IMR-90 (cell line): ENCODE data around the gene ACACA. TPM values are rescaled to one million over a fixed set of nuclear protein-coding genes. Genes with fewer than 3 reads are reported as not detected.

Source experiments
- ATAC-seq: fragments of 200-7000 bp; cut with Tn5 transposase; 2 replicates; pipeline ENCODE4 v1.9.1; 2020; ENCODE audit warnings: low read depth, mild to moderate bottlenecking, moderate library complexity
- BruUV-seq: library from RNA; stranded (reverse); fragments of 400-500 nt; replicated peaks from 2 replicates; lab custom pipeline; 2021; lab: Mats Ljungman, UMichigan
- CTCF ChIA-PET: fragments of 300-600 bp; formaldehyde crosslinking; extraction: SDS; loops from one replicate; lab custom pipeline; 2021; ENCODE audit warnings: antibody characterized with exemption; lab: Yijun Ruan, JAX
- POLR2A ChIA-PET: fragments of 300-600 bp; sonication (Branson Sonifier 250); formaldehyde crosslinking; loops from one replicate; lab custom pipeline; 2022; ENCODE audit warnings: antibody characterized with exemption; ENCODE audit not compliant: unreplicated experiment; lab: Charles Lee
- DNase-seq: peaks from one replicate; pipeline ENCODE4 v3.0.0; 2013
- H2AFZ ChIP-seq: replicated peaks from 2 replicates; pipeline ENCODE3; 2013; ENCODE audit warnings: low read length, mild to moderate bottlenecking; ENCODE audit not compliant: poor library complexity
- H2AK5ac ChIP-seq: 2 replicates; pipeline ENCODE4 v1.6.1; 2013; ENCODE audit warnings: low read depth, low read length, inconsistent platforms
- H2AK9ac ChIP-seq: replicated peaks from 2 replicates; pipeline ENCODE3; 2013; ENCODE audit warnings: mild to moderate bottlenecking, low read depth, low read length, moderate library complexity; ENCODE audit not compliant: poor library complexity
- H2BK120ac ChIP-seq: 2 replicates; pipeline ENCODE4 v1.6.1; 2013; ENCODE audit warnings: low read depth, low read length, inconsistent platforms
- H2BK15ac ChIP-seq: 3 replicates; pipeline ENCODE4 v1.6.1; 2013; ENCODE audit warnings: low read depth, low read length, inconsistent platforms
- H2BK20ac ChIP-seq: 2 replicates; pipeline ENCODE4 v1.6.1; 2013; ENCODE audit warnings: low read depth, mild to moderate bottlenecking, inconsistent platforms, low read length, moderate library complexity
- H2BK5ac ChIP-seq: 2 replicates; pipeline ENCODE4 v1.6.1; 2013; ENCODE audit warnings: mild to moderate bottlenecking, low read depth, low read length, inconsistent platforms; ENCODE audit not compliant: poor library complexity, severe bottlenecking
- H3K14ac ChIP-seq: replicated peaks from 2 replicates; pipeline ENCODE4 v1.6.1; 2013; ENCODE audit warnings: low read depth, low read length, inconsistent platforms
- H3K18ac ChIP-seq: 2 replicates; pipeline ENCODE4 v1.6.1; 2013; ENCODE audit warnings: low read depth, low read length, control low read depth
- H3K23ac ChIP-seq: 2 replicates; pipeline ENCODE4 v1.6.1; 2013; ENCODE audit warnings: low read depth, low read length, inconsistent platforms
- H3K27ac ChIP-seq: 2 replicates; pipeline ENCODE4 v1.5.1; 2013; ENCODE audit warnings: mild to moderate bottlenecking, control low read depth, low read length; ENCODE audit not compliant: insufficient read depth
- H3K27me3 ChIP-seq: 2 replicates; pipeline ENCODE4 v1.6.1; 2013; ENCODE audit warnings: low read length; ENCODE audit not compliant: control insufficient read depth, insufficient read depth
- H3K36me3 ChIP-seq: 2 replicates; pipeline ENCODE4 v1.6.1; 2013; ENCODE audit warnings: low read length, mixed read lengths; ENCODE audit not compliant: control insufficient read depth, insufficient read depth
- H3K4ac ChIP-seq: 2 replicates; pipeline ENCODE4 v1.6.1; 2013; ENCODE audit warnings: low read depth, low read length, inconsistent platforms
- H3K4me1 ChIP-seq: 2 replicates; pipeline ENCODE4 v1.6.1; 2013; ENCODE audit warnings: low read length, mixed read lengths; ENCODE audit not compliant: control insufficient read depth, insufficient read depth
- H3K4me2 ChIP-seq: 2 replicates; pipeline ENCODE4 v1.6.1; 2013; ENCODE audit warnings: low read depth, mild to moderate bottlenecking, control low read depth, low read length, moderate library complexity
- H3K4me3 ChIP-seq: 2 replicates; pipeline ENCODE4 v1.5.1; 2013; ENCODE audit warnings: low read depth, mild to moderate bottlenecking, control low read depth, low read length, moderate library complexity; ENCODE audit not compliant: insufficient read depth
- H3K56ac ChIP-seq: 2 replicates; pipeline ENCODE4 v1.6.1; 2013; ENCODE audit warnings: low read length, inconsistent platforms; ENCODE audit not compliant: insufficient read depth; ENCODE audit errors: extremely low read depth
- H3K79me1 ChIP-seq, 2 experiments: 2 replicates each; pipeline ENCODE4 v1.6.1; 2013; ENCODE audit warnings: low read length in 2 of 2, inconsistent platforms in 1 of 2, low read depth in 1 of 2
- H3K9ac ChIP-seq: 2 replicates; pipeline ENCODE4 v1.6.1; 2013; ENCODE audit warnings: low read depth, low read length, control low read depth
- H3K9me1 ChIP-seq: 2 replicates; pipeline ENCODE4 v1.6.1; 2013; ENCODE audit warnings: low read length, inconsistent platforms; ENCODE audit not compliant: insufficient read depth
- H3K9me3 ChIP-seq: 2 replicates; pipeline ENCODE4 v1.6.1; 2013; ENCODE audit warnings: low read length; ENCODE audit not compliant: control insufficient read depth, insufficient read depth
- H4K20me1 ChIP-seq: 2 replicates; pipeline ENCODE4 v1.6.1; 2013; ENCODE audit warnings: low read length, inconsistent platforms; ENCODE audit not compliant: insufficient read depth
- H4K5ac ChIP-seq: 2 replicates; pipeline ENCODE4 v1.6.1; 2013; ENCODE audit warnings: mild to moderate bottlenecking, low read depth, low read length, control low read depth
- H4K8ac ChIP-seq, 2 experiments: 2 replicates each; pipeline ENCODE4 v1.6.1; 2013; ENCODE audit warnings: low read depth in 2 of 2, low read length in 2 of 2, control low read depth in 1 of 2, inconsistent platforms in 1 of 2
- H4K91ac ChIP-seq: 2 replicates; pipeline ENCODE4 v1.6.1; 2013; ENCODE audit warnings: low read depth, low read length, inconsistent platforms; ENCODE audit not compliant: insufficient read depth
- BHLHE40 ChIP-seq: fragments of 150-350 bp; IDR thresholded peaks from 2 replicates; pipeline ENCODE4 v1.6.1; 2016; ENCODE audit warnings: mild to moderate bottlenecking, low read depth, low read length
- CEBPB ChIP-seq: IDR thresholded peaks from 2 replicates; pipeline ENCODE4 v1.6.1; 2012; ENCODE audit warnings: low read depth, low read length, improper control_type of control experiment
- MXI1 ChIP-seq: IDR thresholded peaks from 2 replicates; pipeline ENCODE4 v1.6.1; 2012; ENCODE audit warnings: low read depth, mild to moderate bottlenecking, low read length, moderate library complexity, borderline replicate concordance
- NFE2L2 ChIP-seq: fragments of 150-350 bp; IDR thresholded peaks from 2 replicates; pipeline ENCODE4 v1.6.1; 2016; ENCODE audit warnings: low read depth, mild to moderate bottlenecking, low read length
- POLR2A ChIP-seq: IDR thresholded peaks from 2 replicates; pipeline ENCODE4 v1.6.1; 2012; ENCODE audit warnings: mild to moderate bottlenecking, low read depth, low read length
- RCOR1 ChIP-seq: IDR thresholded peaks from 2 replicates; pipeline ENCODE4 v1.6.1; 2012; ENCODE audit warnings: mild to moderate bottlenecking, low read length, improper control_type of control experiment; ENCODE audit not compliant: insufficient replicate concordance
- WGBS, 2 experiments: methylation state at CpG; one replicate each; pipeline versions ENCODE4 v1.1.5 to v1.1.7; 2013; ENCODE audit warnings: missing lambda C conversion rate in 2 of 2; ENCODE audit not compliant: insufficient read length in 1 of 2; ENCODE audit errors: extremely low coverage in 2 of 2; 5-methylcytosine and 5-hydroxymethylcytosine counted together
- dilution Hi-C: fragments of 300-500 bp; cut with HindIII; formaldehyde crosslinking; loops from one replicate; pipeline ENCODE4 v1.14.3; 2018; ENCODE audit warnings: low sequenced_read_pairs; ENCODE audit not compliant: unreplicated experiment
- in situ Hi-C: fragments of 300-500 bp; cut with MboI; formaldehyde crosslinking; loops from 3 replicates; pipeline ENCODE4 v1.14.3; 2019; ENCODE audit warnings: low sequenced_read_pairs, inconsistent platforms, mixed read lengths
- intact Hi-C: fragments of 100-400 bp; cut with micrococcal nuclease; formaldehyde crosslinking; loops from 2 replicates; pipeline ENCODE4 v1.10.0; 2022
- polyA plus RNA-seq, 3 experiments: library from polyadenylated mRNA; depleted of rRNA; stranded (reverse); fragments of >200 nt; gene quantifications; 2 replicates each; pipeline ENCODE4 v1.2.3, GENCODE V29; 2012; ENCODE audit warnings: low replicate concordance in 1 of 3
- total RNA-seq: library from RNA; depleted of rRNA; stranded (reverse); fragments of >200 nt; gene quantifications from 2 replicates; pipeline ENCODE4 v1.2.3, GENCODE V29; 2012
- TF ChIP-seq, protein P1 (sequence below): fragments of 150-350 bp; IDR thresholded peaks from 2 replicates; pipeline ENCODE4 v1.6.1; 2017; ENCODE audit warnings: mild to moderate bottlenecking, antibody characterized with exemption, low read length, low read depth
- TF ChIP-seq, protein P2 (sequence below): fragments of 150-350 bp; IDR thresholded peaks from 2 replicates; pipeline ENCODE4 v1.6.1; 2016; ENCODE audit warnings: low read depth, mild to moderate bottlenecking, low read length, moderate library complexity, borderline replicate concordance

Gene ACACA
- total and polyA plus RNA-seq, 2 of the 4 experiments (the other 2 are of a cell fraction), result 21.3 to 39.1 TPM

DNA sequence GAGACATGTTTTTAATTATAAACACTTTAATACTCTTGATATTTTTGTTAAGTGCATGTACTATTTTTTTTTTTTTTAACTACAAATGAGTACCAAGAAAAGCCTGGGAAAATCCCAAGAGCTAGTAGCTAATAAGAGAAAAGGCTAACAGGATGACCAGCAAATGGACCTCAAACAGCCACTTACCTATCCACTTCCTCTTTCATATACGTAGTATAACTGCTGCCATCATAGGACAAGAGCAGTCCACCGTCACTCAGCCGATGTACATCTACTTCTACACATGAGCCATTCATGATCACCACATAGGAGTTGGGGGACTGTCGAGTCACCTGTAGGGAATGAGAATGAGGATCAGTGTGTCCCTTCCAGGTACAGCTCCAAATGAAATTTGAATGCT, 158.8 kb downstream of the ACACA start:
- Histone ChIP-seq H3K4me3 (no peak overlapping the region), H4K20me1 (no peaks in the 10 kb centered on the region), H4K91ac (no peak overlapping the region), H3K36me3 (peaks cover 38% of the 10 kb centered on the region), H3K27me3 (no peaks in the 10 kb centered on the region), H3K27ac (no peak overlapping the region), H2BK15ac (no peak overlapping the region), H3K4ac (no peak overlapping the region), H2BK120ac (no peak overlapping the region), H2BK5ac (no peak overlapping the region), H3K9me3 (no peaks in the 10 kb centered on the region), H3K23ac (no peak overlapping the region), H3K79me1 (no peaks in the 10 kb centered on the region), H3K18ac (no peak overlapping the region), H4K5ac (no peak overlapping the region), H3K9ac (no peak overlapping the region), H2AK9ac (no peak overlapping the region), H2AFZ (no peak overlapping the region), H3K4me1 (no peaks in the 10 kb centered on the region), H3K14ac (no peak overlapping the region), H2BK20ac (no peak overlapping the region), H3K9me1 (peaks cover 3% of the 10 kb centered on the region; the same call in 1 of the 2 replicates), H3K56ac (no peak overlapping the region), H3K4me2 (no peak overlapping the region), H2AK5ac (no peak overlapping the region), H4K8ac (no peak overlapping the region)
- dilution Hi-C loops (no loop called here), in situ Hi-C loops (loop anchor here (10.0 kb wide), 1 partner anchor 613 kb away; no protein-coding TSS in a partner anchor), intact Hi-C loops (no loop called here)
- BruUV-seq, result no TSS peak
- ChIA-PET POLR2A (no interaction called here), CTCF (interaction anchor here (0.6 kb wide), 1 partner anchor 201 kb away, joined by 4 read pairs; no protein-coding TSS in a partner anchor)
- DNase-seq (no peak), ATAC-seq (no peak)
- TF ChIP-seq POLR2A (no peak), CEBPB (no peak), MXI1 (no peak), BHLHE40 (no peak), RCOR1 (no peak), NFE2L2 (no peak)
- TF ChIP-seq, protein P1, sequence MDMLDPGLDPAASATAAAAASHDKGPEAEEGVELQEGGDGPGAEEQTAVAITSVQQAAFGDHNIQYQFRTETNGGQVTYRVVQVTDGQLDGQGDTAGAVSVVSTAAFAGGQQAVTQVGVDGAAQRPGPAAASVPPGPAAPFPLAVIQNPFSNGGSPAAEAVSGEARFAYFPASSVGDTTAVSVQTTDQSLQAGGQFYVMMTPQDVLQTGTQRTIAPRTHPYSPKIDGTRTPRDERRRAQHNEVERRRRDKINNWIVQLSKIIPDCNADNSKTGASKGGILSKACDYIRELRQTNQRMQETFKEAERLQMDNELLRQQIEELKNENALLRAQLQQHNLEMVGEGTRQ, result no peak
- TF ChIP-seq, protein P2, sequence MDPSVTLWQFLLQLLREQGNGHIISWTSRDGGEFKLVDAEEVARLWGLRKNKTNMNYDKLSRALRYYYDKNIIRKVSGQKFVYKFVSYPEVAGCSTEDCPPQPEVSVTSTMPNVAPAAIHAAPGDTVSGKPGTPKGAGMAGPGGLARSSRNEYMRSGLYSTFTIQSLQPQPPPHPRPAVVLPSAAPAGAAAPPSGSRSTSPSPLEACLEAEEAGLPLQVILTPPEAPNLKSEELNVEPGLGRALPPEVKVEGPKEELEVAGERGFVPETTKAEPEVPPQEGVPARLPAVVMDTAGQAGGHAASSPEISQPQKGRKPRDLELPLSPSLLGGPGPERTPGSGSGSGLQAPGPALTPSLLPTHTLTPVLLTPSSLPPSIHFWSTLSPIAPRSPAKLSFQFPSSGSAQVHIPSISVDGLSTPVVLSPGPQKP, result no peak
- WGBS, 2 experiments, result no CpG with 5 or more reads among the region's 4 CpGs
